ENCODE data around the gene CENPQ. TPM values are rescaled to one million over a fixed set of nuclear protein-coding genes. Genes with fewer than 3 reads are reported as not detected.

CENPQ gene
- total RNA-seq, 1 donor from 2014 or later = 5.0 TPM

- no peak for DNase-seq (ENCODE audit: low spot score in 2 of 2, unreplicated experiment in 2 of 2)
- Mint-ChIP-seq H3K27ac (no peak overlapping the region), H3K36me3 (no peaks in the 10 kb centered on the region), H3K27me3 (ENCODE audit: low read depth) (no peaks in the 10 kb centered on the region), H3K4me3 (no peak overlapping the region), H3K4me1 (peaks cover 7% of the 10 kb centered on the region), H3K9me3 (no peaks in the 10 kb centered on the region)
- no peak for TF ChIP-seq CTCF (IDR thresholded peaks at IDR 0.05; ENCODE audit: unreplicated experiment)
These were observed 61.4 kb downstream of the CENPQ start for GRCh38 chr6:49524541-49524940.

- Mint-ChIP-seq H3K4me3 (no peak overlapping the region), H3K9me3 (no peaks in the 10 kb centered on the region), H3K27me3 (ENCODE audit: low read depth) (no peaks in the 10 kb centered on the region), H3K4me1 (peaks cover 7% of the 10 kb centered on the region), H3K27ac (no peak overlapping the region), H3K36me3 (no peaks in the 10 kb centered on the region)
- DNase-seq (ENCODE audit: low spot score in 2 of 2, unreplicated experiment in 2 of 2) = no peak
- no peak for TF ChIP-seq CTCF (IDR thresholded peaks at IDR 0.05; ENCODE audit: unreplicated experiment)
These were observed 63.4 kb downstream of the CENPQ start for GRCh38 chr6:49526598-49526997.

GRCh38 chr6:49527320-49527719 is 64.2 kb downstream of the CENPQ start:
- Mint-ChIP-seq H3K9me3 (no peaks in the 10 kb centered on the region), H3K36me3 (no peaks in the 10 kb centered on the region), H3K27ac (no peak overlapping the region), H3K27me3 (ENCODE audit: low read depth) (no peaks in the 10 kb centered on the region), H3K4me1 (peaks cover 10% of the 10 kb centered on the region), H3K4me3 (no peak overlapping the region)
- TF ChIP-seq CTCF (IDR thresholded peaks at IDR 0.05; ENCODE audit: unreplicated experiment) = no peak
- DNase-seq (ENCODE audit: low spot score in 2 of 2, unreplicated experiment in 2 of 2) = no peak

GRCh38 chr6:49528571-49528970 is 65.4 kb downstream of the CENPQ start:
- TF ChIP-seq CTCF (IDR thresholded peaks at IDR 0.05; ENCODE audit: unreplicated experiment) = no peak
- H3K4me1 Mint-ChIP-seq = peaks cover 10% of the 10 kb centered on the region
- H3K27me3 Mint-ChIP-seq (ENCODE audit: low read depth) = no peaks in the 10 kb centered on the region
- no peak for DNase-seq (ENCODE audit: low spot score in 2 of 2, unreplicated experiment in 2 of 2)
- no peaks in the 10 kb centered on the region for H3K9me3 Mint-ChIP-seq
- H3K27ac Mint-ChIP-seq = no peak overlapping the region
- no peak overlapping the region for H3K4me3 Mint-ChIP-seq
- no peaks in the 10 kb centered on the region for H3K36me3 Mint-ChIP-seq

- no peak overlapping the region for H3K27ac Mint-ChIP-seq
- no peaks in the 10 kb centered on the region for H3K27me3 Mint-ChIP-seq (ENCODE audit: low read depth)
- no peak for TF ChIP-seq CTCF (IDR thresholded peaks at IDR 0.05; ENCODE audit: unreplicated experiment)
- no peak overlapping the region for H3K4me3 Mint-ChIP-seq
- H3K36me3 Mint-ChIP-seq = no peaks in the 10 kb centered on the region
- no peak for DNase-seq (ENCODE audit: low spot score in 2 of 2, unreplicated experiment in 2 of 2)
- H3K9me3 Mint-ChIP-seq = no peaks in the 10 kb centered on the region
- H3K4me1 Mint-ChIP-seq = peaks cover 2% of the 10 kb centered on the region
These were observed 67.1 kb downstream of the CENPQ start for GRCh38 chr6:49530141-49530776.

Measured in mesothelial cell of epicardium (in vitro differentiated cells).